Measurements from ENCODE around the gene PANK1.

DNA sequence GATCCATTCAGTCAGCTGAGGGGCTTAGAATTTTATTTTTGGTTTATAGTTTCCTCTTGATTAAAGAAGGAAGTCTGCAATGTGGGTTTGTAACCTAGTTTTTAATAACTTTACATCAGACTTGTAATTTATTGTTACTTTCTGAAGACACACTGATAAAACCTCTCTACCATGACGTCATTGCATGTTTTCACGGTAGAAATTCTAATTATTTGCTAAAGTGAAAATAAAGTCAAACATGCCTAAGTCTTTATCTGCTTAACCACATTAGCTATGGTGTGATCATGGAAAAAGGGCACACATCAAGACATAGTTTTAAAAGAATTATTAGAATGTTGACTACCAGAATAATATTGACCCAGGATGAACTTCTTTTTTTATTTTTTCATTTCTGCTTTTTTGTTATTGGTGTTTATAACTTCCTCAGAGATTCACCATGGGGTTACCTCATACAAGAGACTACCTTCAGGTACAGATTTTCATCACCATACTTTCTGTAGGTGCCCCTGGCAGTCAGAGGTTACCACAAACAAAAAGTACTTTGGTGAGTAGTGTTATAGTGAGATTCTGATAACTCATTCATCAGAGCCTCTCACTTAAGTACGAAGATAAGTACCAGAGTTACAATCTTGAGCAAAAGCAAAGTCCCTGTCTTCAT, 7.0 kb upstream of the PANK1 start:
- TF ChIP-seq, protein P1, sequence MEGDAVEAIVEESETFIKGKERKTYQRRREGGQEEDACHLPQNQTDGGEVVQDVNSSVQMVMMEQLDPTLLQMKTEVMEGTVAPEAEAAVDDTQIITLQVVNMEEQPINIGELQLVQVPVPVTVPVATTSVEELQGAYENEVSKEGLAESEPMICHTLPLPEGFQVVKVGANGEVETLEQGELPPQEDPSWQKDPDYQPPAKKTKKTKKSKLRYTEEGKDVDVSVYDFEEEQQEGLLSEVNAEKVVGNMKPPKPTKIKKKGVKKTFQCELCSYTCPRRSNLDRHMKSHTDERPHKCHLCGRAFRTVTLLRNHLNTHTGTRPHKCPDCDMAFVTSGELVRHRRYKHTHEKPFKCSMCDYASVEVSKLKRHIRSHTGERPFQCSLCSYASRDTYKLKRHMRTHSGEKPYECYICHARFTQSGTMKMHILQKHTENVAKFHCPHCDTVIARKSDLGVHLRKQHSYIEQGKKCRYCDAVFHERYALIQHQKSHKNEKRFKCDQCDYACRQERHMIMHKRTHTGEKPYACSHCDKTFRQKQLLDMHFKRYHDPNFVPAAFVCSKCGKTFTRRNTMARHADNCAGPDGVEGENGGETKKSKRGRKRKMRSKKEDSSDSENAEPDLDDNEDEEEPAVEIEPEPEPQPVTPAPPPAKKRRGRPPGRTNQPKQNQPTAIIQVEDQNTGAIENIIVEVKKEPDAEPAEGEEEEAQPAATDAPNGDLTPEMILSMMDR (IDR thresholded peaks at IDR 0.05; ENCODE audit: insufficient read depth, low read depth, low read length) = no peak
- no peak for TF ChIP-seq EZH2 (IDR thresholded peaks at IDR 0.05; ENCODE audit: insufficient read depth, low read length)
